Mammary epithelial cell (primary cell): ENCODE measurements around the gene SEL1L.

Experiments used
- CTCF ChIP-seq, 2 donors: IDR thresholded peaks in 1 of 2; conservative IDR thresholded peaks in 1 of 2; 2 replicates each; pipeline ENCODE4 v1.5.1; 2011 to 2012; ENCODE audit warnings: inconsistent platforms in 2 of 2, low read length in 2 of 2, mild to moderate bottlenecking in 2 of 2, control low read depth in 1 of 2, low read depth in 1 of 2; ENCODE audit not compliant: insufficient read depth in 1 of 2; ENCODE audit errors: extremely low read depth in 1 of 2
- EZH2 ChIP-seq: IDR thresholded peaks from 2 replicates; pipeline ENCODE4 v1.6.1; 2012; ENCODE audit warnings: low read length, inconsistent platforms, borderline replicate concordance

DNA sequence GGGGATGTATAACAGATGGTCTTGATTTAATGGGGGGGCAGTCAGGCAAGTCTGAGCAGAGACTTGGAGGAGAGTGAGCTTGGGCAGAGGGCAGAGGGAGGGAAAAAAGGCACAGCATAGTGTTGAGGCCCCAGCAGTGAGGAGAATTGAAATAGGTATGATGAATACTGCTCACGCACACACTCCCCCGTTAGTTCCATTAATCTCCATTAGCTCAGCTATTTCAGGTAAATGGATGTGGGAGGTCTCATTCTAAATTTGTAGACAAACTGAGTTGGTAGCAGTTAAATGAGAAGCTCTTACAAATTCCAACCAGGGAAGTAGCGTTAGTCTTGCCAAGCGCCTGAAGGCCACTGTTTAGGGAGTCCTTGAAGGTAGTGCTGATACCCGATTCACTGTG, 66.8 kb downstream of the SEL1L start:
- TF ChIP-seq CTCF (conservative IDR thresholded peaks at IDR 0.05 in 1 of 2, IDR thresholded peaks at IDR 0.05 in 1 of 2; ENCODE audit: extremely low read depth in 1 of 2, insufficient read depth in 1 of 2, low read depth in 1 of 2, low read length in 2 of 2) (no peak), EZH2 (no peak)
